Body of pancreas (tissue), 4 donors: ENCODE data around the gene THRSP. TPM values are rescaled to one million over a fixed set of nuclear protein-coding genes. Genes with fewer than 3 reads are reported as not detected.
"Not testable (repeated sequence)": the region's sequence is repeated elsewhere in the genome, so short reads cannot be mapped to it uniquely, and the experiment has no call there.

Experiments
- ATAC-seq: fragments of 150-250 bp; one replicate; pipeline ENCODE4 v1.9.1; 2016
- DNase-seq, 4 donors: peaks; one replicate each; pipeline ENCODE4 v3.0.0-alpha.2; 2019
- H3K27ac ChIP-seq, 4 donors: fragments of 200-600 bp; sonication (generic); 1 replicate in 3 of 4; 2 replicates in 1 of 4; pipeline versions ENCODE4 v1.5.1 to v1.6.1; 2016 to 2019; ENCODE audit warnings: mild to moderate bottlenecking in 1 of 4, mixed read lengths in 1 of 4, moderate library complexity in 1 of 4
- H3K27me3 ChIP-seq, 2 donors: fragments of 200-600 bp; sonication (generic); one replicate each; pipeline ENCODE4 v1.6.0; 2016; ENCODE audit warnings: mild to moderate bottlenecking in 1 of 2
- H3K36me3 ChIP-seq, 2 donors: fragments of 200-600 bp; sonication (generic); replicated peaks in 1 of 2; 2 replicates each; pipeline ENCODE4 v1.5.1; 2016; ENCODE audit warnings: low read depth in 2 of 2; ENCODE audit not compliant: insufficient read depth in 1 of 2
- H3K4me1 ChIP-seq: fragments of 200-600 bp; sonication (generic); one replicate; pipeline ENCODE4 v1.6.0; 2016
- H3K4me3 ChIP-seq, 2 donors: fragments of 200-600 bp; sonication (generic); 1 replicate in 1 of 2; 2 replicates in 1 of 2; pipeline ENCODE4 v1.5.1; 2016 to 2019
- H3K9me3 ChIP-seq, 3 donors: fragments of 200-600 bp; sonication (generic); 1 replicate in 2 of 3; 2 replicates in 1 of 3; pipeline ENCODE4 v1.5.1; 2016
- POLR2A ChIP-seq, 3 donors: fragments of 450-650 bp; IDR thresholded peaks; one replicate each; pipeline ENCODE4 v1.6.1; 2016; ENCODE audit warnings: antibody characterized with exemption in 3 of 3, mild to moderate bottlenecking in 2 of 3
- WGBS, 2 donors: methylation state at CpG; one replicate each; pipeline ENCODE4 v1.1.5; 2017; 5-methylcytosine and 5-hydroxymethylcytosine counted together
- intact Hi-C: fragments of 100-400 bp; cut with DNase I; formaldehyde crosslinking; loops from one replicate; pipeline ENCODE4 v1.15.1; 2023
- total RNA-seq, 2 donors: library from RNA; depleted of rRNA; stranded (reverse); fragments of >200 nt; gene quantifications; one replicate each; pipeline ENCODE4 v1.1.0, GENCODE V29; 2016
- TF ChIP-seq, protein P1 (sequence below), 7 experiments: fragments of 450-650 bp in 4 of 7; fragments of 200-600 bp in 3 of 7; sonication (generic) in 3 of 7; IDR thresholded peaks; one replicate each; pipeline ENCODE4 v1.5.1; 2016 to 2019; ENCODE audit warnings: antibody characterized with exemption in 7 of 7

THRSP gene, protein sequence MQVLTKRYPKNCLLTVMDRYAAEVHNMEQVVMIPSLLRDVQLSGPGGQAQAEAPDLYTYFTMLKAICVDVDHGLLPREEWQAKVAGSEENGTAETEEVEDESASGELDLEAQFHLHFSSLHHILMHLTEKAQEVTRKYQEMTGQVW
- total RNA-seq, result 1 to 10 TPM in 1 of 2 donors, not detected in 1; 6.6 TPM

DNA sequence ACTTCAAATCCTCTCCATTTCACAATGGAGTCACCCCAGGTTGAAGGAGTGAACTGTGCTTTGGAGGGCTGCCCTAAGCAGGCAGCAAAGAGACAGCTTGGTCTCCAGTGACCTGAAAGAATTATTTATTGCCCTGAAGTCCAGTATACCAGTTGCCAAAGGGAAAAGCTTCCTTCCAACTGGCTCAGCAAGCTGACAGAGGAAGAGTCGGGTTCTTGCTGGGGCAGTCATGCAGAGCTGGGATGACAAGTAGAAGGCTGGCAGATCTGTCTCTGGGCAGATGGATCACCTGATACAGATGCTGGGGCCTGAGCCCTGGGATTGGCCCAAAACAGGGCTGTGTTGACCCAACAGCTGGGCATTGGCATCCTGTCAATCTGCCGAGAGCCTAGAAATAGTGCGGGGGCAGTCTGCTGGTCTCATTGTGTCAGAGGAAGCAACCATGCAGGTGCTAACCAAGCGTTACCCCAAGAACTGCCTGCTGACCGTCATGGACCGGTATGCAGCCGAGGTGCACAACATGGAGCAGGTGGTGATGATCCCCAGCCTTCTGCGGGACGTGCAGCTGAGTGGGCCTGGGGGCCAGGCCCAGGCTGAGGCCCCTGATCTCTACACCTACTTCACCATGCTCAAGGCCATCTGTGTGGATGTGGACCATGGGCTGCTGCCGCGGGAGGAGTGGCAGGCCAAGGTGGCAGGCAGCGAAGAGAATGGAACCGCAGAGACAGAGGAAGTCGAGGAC, at the start of gene THRSP:
THRSP (plus strand) TSS at position 422 of the 742 bp plus-strand sequence; CDS start at position 443, 21 bp downstream.
- H3K36me3 ChIP-seq, result peaks cover 0 to 1% of the 10 kb centered on the region in 2 donors
- H3K4me1 ChIP-seq, result peaks cover 22% of the 10 kb centered on the region
- H3K4me3 ChIP-seq, result no peak within 1 kb of the TSS
- TF ChIP-seq, protein P1, sequence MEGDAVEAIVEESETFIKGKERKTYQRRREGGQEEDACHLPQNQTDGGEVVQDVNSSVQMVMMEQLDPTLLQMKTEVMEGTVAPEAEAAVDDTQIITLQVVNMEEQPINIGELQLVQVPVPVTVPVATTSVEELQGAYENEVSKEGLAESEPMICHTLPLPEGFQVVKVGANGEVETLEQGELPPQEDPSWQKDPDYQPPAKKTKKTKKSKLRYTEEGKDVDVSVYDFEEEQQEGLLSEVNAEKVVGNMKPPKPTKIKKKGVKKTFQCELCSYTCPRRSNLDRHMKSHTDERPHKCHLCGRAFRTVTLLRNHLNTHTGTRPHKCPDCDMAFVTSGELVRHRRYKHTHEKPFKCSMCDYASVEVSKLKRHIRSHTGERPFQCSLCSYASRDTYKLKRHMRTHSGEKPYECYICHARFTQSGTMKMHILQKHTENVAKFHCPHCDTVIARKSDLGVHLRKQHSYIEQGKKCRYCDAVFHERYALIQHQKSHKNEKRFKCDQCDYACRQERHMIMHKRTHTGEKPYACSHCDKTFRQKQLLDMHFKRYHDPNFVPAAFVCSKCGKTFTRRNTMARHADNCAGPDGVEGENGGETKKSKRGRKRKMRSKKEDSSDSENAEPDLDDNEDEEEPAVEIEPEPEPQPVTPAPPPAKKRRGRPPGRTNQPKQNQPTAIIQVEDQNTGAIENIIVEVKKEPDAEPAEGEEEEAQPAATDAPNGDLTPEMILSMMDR (IDR thresholded peaks at IDR 0.05), result no peak
- TF ChIP-seq POLR2A (IDR thresholded peaks at IDR 0.05), result no peak
- 89 to 95% methylated on average over 3 to 14 of the region's 14 CpGs for WGBS, 2 donors
- intact Hi-C loops, result no loop called here
- no peak for ATAC-seq
- no peak within 1 kb of the TSS for H3K27ac ChIP-seq
- no peaks in the 10 kb centered on the region for H3K27me3 ChIP-seq
- no peaks in the 10 kb centered on the region for H3K9me3 ChIP-seq
- no peak for DNase-seq

DNA sequence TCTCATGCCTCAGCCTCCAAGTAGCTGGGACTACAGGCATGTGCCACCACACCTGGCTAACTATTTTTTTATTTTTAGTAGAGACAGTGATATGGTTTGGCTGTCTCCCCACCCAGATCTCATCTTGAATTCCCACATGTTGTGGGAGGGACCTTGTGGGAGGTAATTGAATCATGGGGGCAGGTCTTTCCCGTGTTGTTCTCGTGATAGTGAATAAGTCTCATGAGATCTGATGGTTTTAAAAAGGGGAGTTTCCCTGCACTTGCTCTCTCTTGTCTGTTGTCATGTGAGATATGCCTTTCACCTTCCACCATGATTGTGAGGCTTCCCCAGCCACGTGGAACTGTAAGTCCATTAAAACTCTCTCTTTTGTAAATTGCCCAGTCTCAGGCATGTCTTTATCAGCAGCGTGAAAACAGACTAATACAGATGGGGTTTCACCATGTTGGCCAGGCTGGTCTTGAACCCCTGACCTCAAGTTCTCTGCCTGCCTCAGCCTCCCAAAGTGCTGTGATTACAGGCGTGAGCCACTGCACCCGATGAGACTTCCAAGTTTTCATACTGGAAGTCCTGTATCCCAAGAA, 48.6 kb upstream of the THRSP start:
- H3K4me3 ChIP-seq, intact Hi-C loops, H3K36me3 ChIP-seq, DNase-seq, H3K9me3 ChIP-seq, ATAC-seq, H3K27me3 ChIP-seq, H3K4me1 ChIP-seq, H3K27ac ChIP-seq: not testable (repeated sequence)
- WGBS, 2 donors, result 63 to 73% methylated on average over 6 of the region's 6 CpGs

DNA sequence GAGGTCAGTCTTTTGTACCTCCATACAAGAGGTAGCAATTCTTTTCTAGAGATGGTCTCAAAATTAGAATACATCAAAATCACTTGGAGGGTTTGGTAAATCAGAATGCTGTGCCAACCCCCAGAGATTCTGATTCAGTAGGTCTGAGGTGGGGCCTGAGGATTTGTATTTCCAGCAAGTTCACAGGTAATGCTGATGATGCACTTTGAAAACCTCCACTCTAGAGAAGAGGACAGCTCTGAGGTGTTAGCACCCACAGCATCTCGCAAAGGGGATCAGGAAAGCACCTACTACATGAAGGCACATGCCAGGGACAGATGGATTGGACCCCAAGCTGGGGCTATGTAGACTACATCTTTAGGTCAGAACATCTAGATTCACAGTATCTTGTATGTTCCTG, 47.8 kb upstream of the THRSP start:
- Histone ChIP-seq H3K4me1 (peaks cover 9% of the 10 kb centered on the region), H3K9me3 (no peaks in the 10 kb centered on the region), H3K4me3 (no peak overlapping the region), H3K27ac (no peak overlapping the region), H3K27me3 (no peaks in the 10 kb centered on the region), H3K36me3 (peaks cover 0 to 8% of the 10 kb centered on the region in 2 donors)
- ATAC-seq (no peak), DNase-seq (no peak)
- TF ChIP-seq POLR2A (IDR thresholded peaks at IDR 0.05), result no peak
- TF ChIP-seq, protein P1 (IDR thresholded peaks at IDR 0.05), result no peak
- WGBS, 2 donors, result 85 to 86% methylated on average over 1 of the region's 1 CpG
- intact Hi-C loops, result no loop called here

DNA sequence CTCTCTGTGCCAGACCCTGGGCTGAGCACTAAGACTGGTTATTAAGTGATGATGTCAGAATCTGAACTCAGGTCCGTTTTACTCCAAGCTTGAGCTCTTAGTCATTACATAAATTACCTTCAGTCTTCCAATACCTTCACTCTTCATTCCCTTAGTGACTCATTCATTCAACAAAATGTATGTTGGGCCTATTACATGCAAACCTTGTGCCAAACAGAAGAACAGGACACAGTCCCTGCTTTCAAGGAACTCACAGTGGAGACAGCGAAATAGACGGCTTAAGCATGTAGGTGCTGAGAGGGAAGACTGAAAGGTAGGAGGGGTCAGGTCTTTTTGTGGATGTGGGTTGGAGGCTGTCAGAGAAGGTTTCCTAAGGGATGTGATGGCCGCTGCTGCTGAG, 43.9 kb upstream of the THRSP start:
- Histone ChIP-seq H3K36me3 (peaks cover 0 to 8% of the 10 kb centered on the region in 2 donors), H3K27ac (peak overlapping the region in 1 of 4 donors; percentile 9), H3K27me3 (no peaks in the 10 kb centered on the region), H3K9me3 (no peaks in the 10 kb centered on the region), H3K4me1 (peaks cover 27% of the 10 kb centered on the region), H3K4me3 (no peak overlapping the region)
- 31 to 40% methylated on average over 4 of the region's 4 CpGs for WGBS, 2 donors
- ATAC-seq (no peak), DNase-seq (no peak)
- TF ChIP-seq, protein P1 (IDR thresholded peaks at IDR 0.05), result no peak
- no peak for TF ChIP-seq POLR2A (IDR thresholded peaks at IDR 0.05)
- intact Hi-C loops, result no loop called here

DNA sequence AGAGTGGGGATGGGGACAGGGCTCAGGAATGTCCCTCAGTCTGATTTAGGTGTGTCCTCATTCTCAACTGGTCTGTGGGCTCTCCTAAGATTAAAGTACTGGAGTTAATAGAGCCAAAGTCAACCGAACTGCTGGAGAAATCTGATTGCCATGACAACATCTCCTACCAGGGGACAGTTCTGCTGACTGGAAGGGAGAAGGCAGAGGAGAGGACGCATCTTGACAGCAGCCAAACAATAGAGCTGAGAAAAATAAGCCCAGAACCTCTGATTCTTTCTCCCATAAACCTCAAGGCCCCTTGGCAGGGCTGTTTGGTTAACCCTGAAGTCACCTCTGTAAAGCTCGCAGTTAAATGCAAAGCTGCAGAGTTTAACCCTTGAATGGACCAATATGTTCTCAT, 43.4 kb upstream of the THRSP start:
- H3K36me3 ChIP-seq, result peaks cover 0 to 8% of the 10 kb centered on the region in 2 donors
- no peak overlapping the region for H3K4me3 ChIP-seq
- no peaks in the 10 kb centered on the region for H3K9me3 ChIP-seq
- peaks cover 27% of the 10 kb centered on the region for H3K4me1 ChIP-seq
- H3K27ac ChIP-seq, result peak overlapping the region in 1 of 4 donors; percentile 9
- H3K27me3 ChIP-seq, result no peaks in the 10 kb centered on the region
- WGBS, 2 donors, result 8% methylated on average over 3 of the region's 3 CpGs
- TF ChIP-seq POLR2A (IDR thresholded peaks at IDR 0.05), result no peak
- TF ChIP-seq, protein P1 (IDR thresholded peaks at IDR 0.05), result no peak
- intact Hi-C loops, result no loop called here
- ATAC-seq (no peak), DNase-seq (no peak)
